ENCODE data around the gene GRAMD2A. TPM values are rescaled to one million over a fixed set of nuclear protein-coding genes. Genes with fewer than 3 reads are reported as not detected.

The GRAMD2A gene
- total and polyA plus RNA-seq, 2 experiments from 2014 or later: 0.70 to 2.8 TPM

DNA sequence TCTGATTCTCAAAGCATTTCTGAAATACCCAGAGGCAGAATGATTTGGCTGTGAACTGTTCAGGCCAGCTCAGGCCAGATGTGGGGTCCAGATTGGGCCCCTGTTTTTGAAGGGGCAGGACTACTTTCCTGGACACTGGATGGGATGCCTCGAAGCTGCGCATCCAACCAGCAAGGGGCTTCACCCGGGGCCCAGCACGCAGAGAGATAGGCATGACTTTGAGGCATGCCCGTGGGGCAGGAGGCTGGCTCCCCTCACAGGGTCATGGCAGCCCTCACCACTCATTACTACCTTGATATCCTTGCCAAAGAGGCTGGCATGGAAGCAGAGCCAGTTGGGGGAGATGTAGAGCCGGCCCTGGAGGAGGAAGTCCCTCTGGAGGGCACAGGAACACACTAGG lies 30.1 kb downstream of the GRAMD2A start (continued):
- TF ChIP-seq, protein P1, sequence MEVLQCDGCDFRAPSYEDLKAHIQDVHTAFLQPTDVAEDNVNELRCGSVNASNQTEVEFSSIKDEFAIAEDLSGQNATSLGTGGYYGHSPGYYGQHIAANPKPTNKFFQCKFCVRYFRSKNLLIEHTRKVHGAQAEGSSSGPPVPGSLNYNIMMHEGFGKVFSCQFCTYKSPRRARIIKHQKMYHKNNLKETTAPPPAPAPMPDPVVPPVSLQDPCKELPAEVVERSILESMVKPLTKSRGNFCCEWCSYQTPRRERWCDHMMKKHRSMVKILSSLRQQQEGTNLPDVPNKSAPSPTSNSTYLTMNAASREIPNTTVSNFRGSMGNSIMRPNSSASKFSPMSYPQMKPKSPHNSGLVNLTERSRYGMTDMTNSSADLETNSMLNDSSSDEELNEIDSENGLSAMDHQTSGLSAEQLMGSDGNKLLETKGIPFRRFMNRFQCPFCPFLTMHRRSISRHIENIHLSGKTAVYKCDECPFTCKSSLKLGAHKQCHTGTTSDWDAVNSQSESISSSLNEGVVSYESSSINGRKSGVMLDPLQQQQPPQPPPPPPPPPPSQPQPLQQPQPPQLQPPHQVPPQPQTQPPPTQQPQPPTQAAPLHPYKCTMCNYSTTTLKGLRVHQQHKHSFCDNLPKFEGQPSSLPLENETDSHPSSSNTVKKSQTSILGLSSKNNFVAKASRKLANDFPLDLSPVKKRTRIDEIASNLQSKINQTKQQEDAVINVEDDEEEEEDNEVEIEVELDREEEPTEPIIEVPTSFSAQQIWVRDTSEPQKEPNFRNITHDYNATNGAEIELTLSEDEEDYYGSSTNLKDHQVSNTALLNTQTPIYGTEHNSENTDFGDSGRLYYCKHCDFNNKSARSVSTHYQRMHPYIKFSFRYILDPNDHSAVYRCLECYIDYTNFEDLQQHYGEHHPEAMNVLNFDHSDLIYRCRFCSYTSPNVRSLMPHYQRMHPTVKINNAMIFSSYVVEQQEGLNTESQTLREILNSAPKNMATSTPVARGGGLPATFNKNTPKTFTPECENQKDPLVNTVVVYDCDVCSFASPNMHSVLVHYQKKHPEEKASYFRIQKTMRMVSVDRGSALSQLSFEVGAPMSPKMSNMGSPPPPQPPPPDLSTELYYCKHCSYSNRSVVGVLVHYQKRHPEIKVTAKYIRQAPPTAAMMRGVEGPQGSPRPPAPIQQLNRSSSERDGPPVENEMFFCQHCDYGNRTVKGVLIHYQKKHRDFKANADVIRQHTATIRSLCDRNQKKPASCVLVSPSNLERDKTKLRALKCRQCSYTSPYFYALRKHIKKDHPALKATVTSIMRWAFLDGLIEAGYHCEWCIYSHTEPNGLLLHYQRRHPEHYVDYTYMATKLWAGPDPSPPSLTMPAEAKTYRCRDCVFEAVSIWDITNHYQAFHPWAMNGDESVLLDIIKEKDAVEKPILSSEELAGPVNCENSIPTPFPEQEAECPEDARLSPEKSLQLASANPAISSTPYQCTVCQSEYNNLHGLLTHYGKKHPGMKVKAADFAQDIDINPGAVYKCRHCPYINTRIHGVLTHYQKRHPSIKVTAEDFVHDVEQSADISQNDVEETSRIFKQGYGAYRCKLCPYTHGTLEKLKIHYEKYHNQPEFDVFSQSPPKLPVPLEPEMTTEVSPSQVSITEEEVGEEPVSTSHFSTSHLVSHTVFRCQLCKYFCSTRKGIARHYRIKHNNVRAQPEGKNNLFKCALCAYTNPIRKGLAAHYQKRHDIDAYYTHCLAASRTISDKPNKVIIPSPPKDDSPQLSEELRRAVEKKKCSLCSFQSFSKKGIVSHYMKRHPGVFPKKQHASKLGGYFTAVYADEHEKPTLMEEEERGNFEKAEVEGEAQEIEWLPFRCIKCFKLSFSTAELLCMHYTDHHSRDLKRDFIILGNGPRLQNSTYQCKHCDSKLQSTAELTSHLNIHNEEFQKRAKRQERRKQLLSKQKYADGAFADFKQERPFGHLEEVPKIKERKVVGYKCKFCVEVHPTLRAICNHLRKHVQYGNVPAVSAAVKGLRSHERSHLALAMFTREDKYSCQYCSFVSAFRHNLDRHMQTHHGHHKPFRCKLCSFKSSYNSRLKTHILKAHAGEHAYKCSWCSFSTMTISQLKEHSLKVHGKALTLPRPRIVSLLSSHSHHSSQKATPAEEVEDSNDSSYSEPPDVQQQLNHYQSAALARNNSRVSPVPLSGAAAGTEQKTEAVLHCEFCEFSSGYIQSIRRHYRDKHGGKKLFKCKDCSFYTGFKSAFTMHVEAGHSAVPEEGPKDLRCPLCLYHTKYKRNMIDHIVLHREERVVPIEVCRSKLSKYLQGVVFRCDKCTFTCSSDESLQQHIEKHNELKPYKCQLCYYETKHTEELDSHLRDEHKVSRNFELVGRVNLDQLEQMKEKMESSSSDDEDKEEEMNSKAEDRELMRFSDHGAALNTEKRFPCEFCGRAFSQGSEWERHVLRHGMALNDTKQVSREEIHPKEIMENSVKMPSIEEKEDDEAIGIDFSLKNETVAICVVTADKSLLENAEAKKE (CRISPR knock-in tag; IDR thresholded peaks at IDR 0.05): no peak
- TF ChIP-seq ZNF331 (CRISPR knock-in tag; IDR thresholded peaks at IDR 0.05; ENCODE audit: low read depth): no peak

DNA sequence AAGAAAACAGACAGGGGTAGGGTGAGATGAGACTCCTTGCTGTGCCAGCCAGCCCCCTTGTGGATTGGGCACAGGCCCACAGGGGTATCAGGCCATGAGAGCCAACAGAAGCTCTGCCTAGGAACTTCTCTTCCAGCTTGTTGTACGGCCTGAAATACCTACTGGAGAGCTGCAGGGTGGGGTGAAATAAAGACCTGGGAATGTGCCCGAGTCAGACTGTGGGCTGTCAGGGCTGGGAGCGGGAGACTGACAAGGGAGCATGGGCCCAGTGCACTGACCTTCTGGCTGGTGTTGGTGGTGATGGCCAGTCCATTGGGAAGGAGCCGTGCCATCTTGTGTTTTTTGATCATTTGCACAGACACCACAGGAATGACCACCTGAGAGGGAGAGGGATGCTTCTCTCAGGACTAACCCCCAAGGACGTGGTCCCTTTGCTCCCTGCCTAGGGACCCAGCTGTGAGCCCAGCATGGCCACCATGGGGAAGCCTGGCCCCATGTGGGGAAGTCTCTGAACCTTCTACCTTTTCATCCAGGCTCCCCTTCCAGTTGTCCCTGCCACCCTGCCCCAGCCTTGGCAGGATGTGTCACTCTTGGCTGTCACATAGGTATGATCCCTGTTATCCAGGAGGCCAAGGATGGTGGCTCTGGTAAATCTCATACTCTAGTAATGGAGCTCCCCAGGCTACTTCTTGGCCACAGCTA lies 30.7 kb downstream of the GRAMD2A start:
- Histone ChIP-seq H3K27ac (ENCODE audit: low read depth) (no peak overlapping the region), H4K20me1 (replicated peaks; ENCODE audit: insufficient read depth) (no peaks in the 10 kb centered on the region), H3K4me2 (no peak overlapping the region), H3K79me2 (replicated peaks; ENCODE audit: insufficient read depth) (no peaks in the 10 kb centered on the region), H3K27me3 (ENCODE audit: insufficient read depth) (no peaks in the 10 kb centered on the region), H2AFZ (no peak overlapping the region), H3K36me3 (ENCODE audit: insufficient read depth) (no peaks in the 10 kb centered on the region), H3K4me3 (no peak overlapping the region), H3F3A (replicated peaks; ENCODE audit: low read depth) (no peaks in the 10 kb centered on the region), H3K4me1 (ENCODE audit: insufficient read depth) (no peaks in the 10 kb centered on the region), H3K9me2 (ENCODE audit: insufficient read depth) (0 out of 2 replicates have a peak, but pooled peaks cover 4% of the 10 kb centered on the region)
- DNase-seq (ENCODE audit: low spot score) (no peak), ATAC-seq (no peak)
- no peak overlapping the region for H3K4me3 Mint-ChIP-seq
- no peak overlapping the region for H3K27ac Mint-ChIP-seq
- H3K9me3 Mint-ChIP-seq: no peaks in the 10 kb centered on the region
- H3K27me3 Mint-ChIP-seq (ENCODE audit: insufficient read depth, low read depth, poor library complexity): peaks cover 4% of the 10 kb centered on the region
- H3K4me1 Mint-ChIP-seq: peaks cover 7% of the 10 kb centered on the region
- H3K36me3 Mint-ChIP-seq (ENCODE audit: low read depth): no peaks in the 10 kb centered on the region
- TF ChIP-seq JUNB (IDR thresholded peaks at IDR 0.05; ENCODE audit: unreplicated experiment): no peak
- no peak for TF ChIP-seq EZH2phosphoT487 (IDR thresholded peaks at IDR 0.05; ENCODE audit: unreplicated experiment)
- TF ChIP-seq, protein P2, sequence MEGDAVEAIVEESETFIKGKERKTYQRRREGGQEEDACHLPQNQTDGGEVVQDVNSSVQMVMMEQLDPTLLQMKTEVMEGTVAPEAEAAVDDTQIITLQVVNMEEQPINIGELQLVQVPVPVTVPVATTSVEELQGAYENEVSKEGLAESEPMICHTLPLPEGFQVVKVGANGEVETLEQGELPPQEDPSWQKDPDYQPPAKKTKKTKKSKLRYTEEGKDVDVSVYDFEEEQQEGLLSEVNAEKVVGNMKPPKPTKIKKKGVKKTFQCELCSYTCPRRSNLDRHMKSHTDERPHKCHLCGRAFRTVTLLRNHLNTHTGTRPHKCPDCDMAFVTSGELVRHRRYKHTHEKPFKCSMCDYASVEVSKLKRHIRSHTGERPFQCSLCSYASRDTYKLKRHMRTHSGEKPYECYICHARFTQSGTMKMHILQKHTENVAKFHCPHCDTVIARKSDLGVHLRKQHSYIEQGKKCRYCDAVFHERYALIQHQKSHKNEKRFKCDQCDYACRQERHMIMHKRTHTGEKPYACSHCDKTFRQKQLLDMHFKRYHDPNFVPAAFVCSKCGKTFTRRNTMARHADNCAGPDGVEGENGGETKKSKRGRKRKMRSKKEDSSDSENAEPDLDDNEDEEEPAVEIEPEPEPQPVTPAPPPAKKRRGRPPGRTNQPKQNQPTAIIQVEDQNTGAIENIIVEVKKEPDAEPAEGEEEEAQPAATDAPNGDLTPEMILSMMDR (conservative IDR thresholded peaks at IDR 0.05; ENCODE audit: low read depth in 2 of 2): no peak
- TF ChIP-seq, protein P3, sequence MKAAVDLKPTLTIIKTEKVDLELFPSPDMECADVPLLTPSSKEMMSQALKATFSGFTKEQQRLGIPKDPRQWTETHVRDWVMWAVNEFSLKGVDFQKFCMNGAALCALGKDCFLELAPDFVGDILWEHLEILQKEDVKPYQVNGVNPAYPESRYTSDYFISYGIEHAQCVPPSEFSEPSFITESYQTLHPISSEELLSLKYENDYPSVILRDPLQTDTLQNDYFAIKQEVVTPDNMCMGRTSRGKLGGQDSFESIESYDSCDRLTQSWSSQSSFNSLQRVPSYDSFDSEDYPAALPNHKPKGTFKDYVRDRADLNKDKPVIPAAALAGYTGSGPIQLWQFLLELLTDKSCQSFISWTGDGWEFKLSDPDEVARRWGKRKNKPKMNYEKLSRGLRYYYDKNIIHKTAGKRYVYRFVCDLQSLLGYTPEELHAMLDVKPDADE (IDR thresholded peaks at IDR 0.05): no peak
- TF ChIP-seq POLR2AphosphoS5 (IDR thresholded peaks at IDR 0.05; ENCODE audit: low read depth): no peak
- no peak for TF ChIP-seq EZH2 (IDR thresholded peaks at IDR 0.05; ENCODE audit: low read depth, unreplicated experiment)
- TF ChIP-seq NANOG (IDR thresholded peaks at IDR 0.05; ENCODE audit: borderline replicate concordance): no peak

Data from GM23338 (cell line).